ENCODE measurements around the gene WASF3.
A peak's percentile ranks its signal among the peaks of the same experiment; 100 is the strongest.
"Not testable (repeated sequence)": the region's sequence is repeated elsewhere in the genome, so short reads cannot be mapped to it uniquely, and the experiment has no call there.

Gene WASF3

DNA sequence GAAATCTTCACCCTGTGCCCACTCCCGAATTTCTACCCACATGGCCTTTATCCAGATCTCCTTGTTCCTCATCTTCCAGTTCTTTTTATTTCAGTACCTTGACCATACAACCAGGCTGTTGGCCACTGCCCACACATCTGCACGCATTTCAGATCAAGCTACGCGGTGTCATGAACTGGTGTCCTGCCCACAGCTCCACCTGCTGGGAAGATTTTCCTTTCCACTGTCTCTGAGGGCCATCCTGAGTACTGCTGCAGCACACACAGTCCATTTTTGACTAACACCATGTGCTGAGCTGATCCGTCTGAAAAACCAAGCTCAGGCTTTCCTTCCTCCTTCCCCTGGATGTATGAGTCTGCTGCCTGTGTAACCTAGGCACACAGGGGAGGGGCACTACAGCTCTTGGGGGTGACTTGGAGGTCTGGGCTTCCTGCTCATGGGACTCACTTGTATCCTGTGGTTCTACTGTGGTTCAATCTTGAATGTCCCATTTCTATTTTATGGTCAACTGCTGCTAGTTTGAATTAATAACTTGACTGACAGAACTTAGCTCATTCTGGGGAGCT, 71.9 kb downstream of the WASF3 start:
- no peak for DNase-seq (ENCODE audit: low spot score)

DNA sequence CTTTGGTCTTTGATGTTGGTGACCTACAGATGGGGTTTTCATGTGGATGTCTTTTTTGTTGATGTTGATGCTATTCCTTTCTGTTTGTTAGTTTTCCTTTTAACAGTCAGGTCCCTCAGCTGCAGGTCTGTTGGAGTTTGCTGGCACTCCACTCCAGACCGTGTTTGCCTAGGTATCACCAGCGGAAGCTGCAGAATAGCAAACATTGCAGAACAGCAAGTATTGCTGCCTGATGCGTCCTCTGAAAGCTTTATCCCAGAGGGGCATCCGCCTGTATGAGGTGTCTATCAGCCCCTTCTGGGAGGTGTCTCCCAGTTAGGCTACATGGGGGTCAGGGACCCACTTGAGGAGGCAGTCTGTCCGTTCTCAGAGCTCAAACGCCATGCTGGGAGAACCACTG, 78.2 kb downstream of the WASF3 start:
- not testable (repeated sequence) for DNase-seq (ENCODE audit: low spot score)

DNA sequence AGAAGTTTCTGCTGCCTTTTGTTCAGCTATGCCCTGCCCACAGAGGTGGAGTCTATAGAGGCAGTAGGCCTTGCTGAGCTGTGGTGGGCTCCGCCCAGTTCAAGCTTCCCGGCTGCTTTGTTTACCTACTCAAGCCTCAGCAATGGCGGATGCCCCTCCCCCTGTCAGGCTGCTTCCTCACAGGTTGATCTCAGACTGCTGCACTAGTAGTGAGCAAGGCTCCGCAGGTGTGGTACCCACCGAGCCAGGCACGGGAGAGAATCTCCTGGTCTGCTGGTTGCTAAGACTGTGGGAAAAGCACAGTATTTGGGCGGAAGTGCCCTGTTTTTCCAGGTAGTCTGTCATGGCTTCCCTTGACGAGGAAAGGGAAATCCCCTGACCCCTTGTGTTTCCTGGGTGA, 78.6 kb downstream of the WASF3 start:
- DNase-seq (ENCODE audit: low spot score), result not testable (repeated sequence)

DNA sequence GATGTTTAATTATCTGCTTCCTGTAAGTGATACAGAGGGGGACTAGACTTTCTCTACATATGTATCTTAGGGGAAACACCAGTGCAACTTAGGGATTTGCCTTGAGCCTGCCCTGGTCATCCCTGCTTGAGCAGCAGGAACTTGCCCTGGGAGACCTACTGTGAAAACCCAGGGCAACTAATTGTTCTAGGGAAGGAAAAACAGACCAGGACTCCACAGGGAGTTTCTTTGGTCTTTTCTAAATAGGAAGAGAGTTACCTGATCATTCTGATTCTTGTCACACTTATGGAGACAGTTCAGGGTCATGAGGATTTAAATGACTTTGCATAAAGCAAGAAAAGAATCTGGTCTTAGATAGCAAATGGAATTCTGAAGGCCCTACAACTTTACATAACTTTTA, 89.1 kb downstream of the WASF3 start:
- DNase-seq (ENCODE audit: low spot score), result no peak

GRCh38 chr13:26651234-26651633, 93.8 kb downstream of the WASF3 start:
- DNase-seq (ENCODE audit: low spot score), result no peak

- DNase-seq (ENCODE audit: low spot score), result no peak
These were observed 95.8 kb downstream of the WASF3 start for GRCh38 chr13:26653310-26653709.

DNA sequence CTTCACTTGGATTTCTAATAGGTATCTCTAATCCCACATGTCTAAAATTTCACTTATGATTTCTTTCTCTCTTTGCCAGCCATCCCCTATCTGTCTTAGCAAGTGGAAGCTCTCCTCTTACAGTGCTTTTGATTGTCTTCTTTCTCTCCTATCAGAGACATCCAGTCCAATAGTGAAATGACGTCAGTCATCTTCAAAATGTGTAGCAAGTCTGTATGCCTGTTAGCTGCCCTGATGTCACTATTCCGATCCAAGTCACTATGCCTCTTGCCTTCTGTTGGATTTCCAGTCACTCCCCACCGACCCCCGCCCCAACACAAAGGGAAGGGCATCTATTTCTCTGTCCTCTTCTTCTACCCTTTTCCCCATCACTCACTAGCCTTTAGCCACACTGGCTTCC, 96.4 kb downstream of the WASF3 start:
- no peak for DNase-seq (ENCODE audit: low spot score)

DNA sequence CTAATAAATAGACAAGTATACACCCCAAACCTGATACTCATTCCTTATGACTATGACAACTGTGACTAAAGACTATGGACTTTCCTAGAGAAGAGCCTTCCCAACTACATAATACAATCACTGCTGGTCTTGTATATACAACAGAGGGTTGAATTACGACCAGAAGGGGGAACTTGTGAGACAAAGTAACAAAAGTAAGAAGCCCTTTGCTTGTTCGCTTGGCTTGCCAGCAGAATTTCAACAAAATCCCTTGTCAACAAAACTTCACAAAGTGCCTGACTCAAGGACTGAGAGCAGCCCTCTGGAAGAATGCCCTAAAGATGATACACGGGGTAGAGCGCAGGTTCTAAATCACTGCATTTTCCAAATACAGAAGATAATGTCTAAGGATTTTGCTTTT, 99.4 kb downstream of the WASF3 start:
- DNase-seq (ENCODE audit: low spot score), result no peak

DNA sequence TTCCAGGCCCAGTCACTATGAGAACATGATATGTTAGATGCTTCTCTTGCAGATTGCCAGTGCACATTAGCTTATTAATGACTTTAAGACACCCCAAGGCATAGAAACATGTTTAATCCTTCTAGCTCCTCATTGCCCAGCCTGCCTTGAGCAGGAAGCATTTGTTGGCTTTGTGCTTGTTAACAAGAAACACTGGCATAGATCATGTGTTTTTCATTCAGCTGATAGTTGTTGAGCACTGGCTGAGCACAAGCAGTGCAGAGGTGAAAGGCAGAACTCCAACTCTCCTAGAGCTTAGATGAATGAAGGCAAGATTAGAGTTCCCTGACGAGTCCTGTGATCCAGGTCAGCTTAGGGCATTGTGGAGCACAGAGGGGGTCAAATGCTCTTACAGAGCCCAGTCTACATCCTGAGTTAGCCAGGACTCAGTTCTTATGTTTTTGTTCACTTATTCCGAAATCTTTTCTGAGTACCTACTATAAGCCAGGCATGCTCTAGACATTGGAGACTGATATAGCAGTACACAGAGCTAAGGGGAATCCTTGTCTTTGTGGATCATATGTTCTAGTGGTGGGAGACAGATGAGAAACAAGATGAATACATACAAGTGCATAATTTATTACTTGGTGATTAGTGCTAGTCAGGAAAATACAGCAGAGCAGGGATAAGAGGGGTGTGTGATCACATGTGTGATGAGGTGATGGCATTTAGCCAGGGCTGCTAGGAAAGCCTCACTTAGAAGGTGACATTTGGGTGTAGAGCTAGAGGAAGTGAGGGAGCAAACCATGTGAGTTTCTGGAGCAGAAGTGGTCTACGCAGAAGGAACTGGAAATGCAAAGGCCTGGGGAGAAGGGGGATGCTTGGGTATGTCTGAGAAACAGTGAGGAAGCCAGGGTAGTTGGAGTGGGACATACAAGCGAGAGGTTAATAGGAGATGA, 101.2 kb downstream of the WASF3 start:
- DNase-seq (ENCODE audit: low spot score), result peak; percentile 53

DNA sequence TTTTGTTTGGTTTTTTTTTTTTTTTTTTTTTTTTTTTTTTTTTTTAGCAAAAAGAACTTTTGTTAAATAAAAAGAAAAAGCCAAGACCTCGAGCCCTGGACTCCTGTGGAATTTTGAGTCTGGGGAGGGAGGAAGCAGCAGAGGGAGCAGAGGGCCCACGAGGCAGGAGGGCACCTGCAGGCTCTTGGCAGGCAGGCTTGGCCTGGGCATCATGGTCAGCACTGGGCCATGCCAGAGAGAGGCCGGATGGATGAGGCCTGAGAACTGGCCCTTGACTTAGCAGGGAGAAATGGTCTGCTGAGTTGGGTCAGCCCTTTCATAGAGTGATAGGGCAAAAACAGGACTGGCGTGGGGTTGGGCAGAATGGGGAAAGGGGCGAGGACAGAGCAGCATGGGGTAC, 102.7 kb downstream of the WASF3 start:
- DNase-seq (ENCODE audit: low spot score), result no peak

GRCh38 chr13:26660766-26661165, 103.3 kb downstream of the WASF3 start:
- no peak for DNase-seq (ENCODE audit: low spot score)

GRCh38 chr13:26663791-26664190, 106.3 kb downstream of the WASF3 start:
- DNase-seq (ENCODE audit: low spot score), result no peak

- no peak for DNase-seq (ENCODE audit: low spot score)
These were observed 106.8 kb downstream of the WASF3 start for GRCh38 chr13:26664286-26664685.

GRCh38 chr13:26664876-26665275, 107.4 kb downstream of the WASF3 start:
- DNase-seq (ENCODE audit: low spot score), result no peak

DNA sequence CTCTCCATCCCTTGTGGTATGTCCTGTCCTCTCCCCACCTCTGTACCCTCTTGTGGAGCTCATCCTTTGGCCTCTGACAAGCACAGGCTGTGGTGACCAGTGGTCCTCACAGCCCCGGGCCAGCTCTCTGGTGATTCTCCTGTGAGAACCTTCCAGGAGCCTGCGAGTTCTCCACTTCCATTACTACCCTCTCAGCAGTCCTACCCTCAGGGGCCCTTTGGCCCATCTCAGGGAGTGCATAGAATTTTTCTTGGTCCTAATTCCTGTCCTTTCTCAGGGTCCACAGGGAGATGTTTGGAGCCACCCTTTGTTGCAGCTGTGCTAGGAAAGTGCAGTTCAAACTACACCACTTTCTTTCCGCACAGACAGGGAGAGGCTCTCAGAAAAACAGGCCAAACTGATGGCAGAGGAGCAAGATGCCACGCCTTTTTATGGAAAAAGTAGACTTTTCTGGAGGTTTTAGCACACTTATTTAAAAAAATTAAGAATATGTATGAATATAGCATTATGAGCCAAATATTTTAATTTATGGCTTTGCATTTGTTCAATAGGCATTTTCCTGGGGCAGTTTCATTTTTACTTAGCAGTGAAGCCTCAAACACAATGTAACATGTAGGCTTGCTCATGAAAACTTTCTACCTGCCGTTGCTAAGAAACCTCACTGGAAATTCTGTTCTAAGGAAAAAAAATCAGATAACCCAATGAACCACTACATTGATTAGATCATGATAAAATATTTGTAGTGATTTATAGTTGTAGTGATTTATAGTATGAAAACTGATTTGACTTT, 111.1 kb downstream of the WASF3 start:
- no peak for DNase-seq (ENCODE audit: low spot score)

- DNase-seq (ENCODE audit: low spot score), result no peak
These were observed 116.4 kb downstream of the WASF3 start for GRCh38 chr13:26673890-26674289.

GRCh38 chr13:26677156-26677555, 119.7 kb downstream of the WASF3 start:
- no peak for DNase-seq (ENCODE audit: low spot score)

DNA sequence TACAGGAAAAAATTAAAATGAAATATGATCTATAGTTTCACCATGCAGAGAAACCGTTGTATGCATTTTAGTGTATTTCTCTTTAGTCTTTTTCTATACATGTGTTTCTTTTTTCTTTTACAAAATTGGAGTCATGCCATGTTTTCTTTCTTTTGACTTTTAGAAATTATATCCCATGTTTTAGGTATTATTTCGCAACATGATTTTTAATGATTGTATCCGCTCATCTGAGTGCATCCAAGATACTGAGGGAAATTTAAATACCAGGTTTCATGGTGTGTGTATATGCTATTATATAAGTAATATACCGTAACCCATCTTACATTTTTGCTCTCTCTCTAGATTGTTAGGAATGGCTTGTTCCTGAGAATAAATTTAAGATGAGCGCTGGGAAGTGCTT, 120.8 kb downstream of the WASF3 start:
- no peak for DNase-seq (ENCODE audit: low spot score)

DNA sequence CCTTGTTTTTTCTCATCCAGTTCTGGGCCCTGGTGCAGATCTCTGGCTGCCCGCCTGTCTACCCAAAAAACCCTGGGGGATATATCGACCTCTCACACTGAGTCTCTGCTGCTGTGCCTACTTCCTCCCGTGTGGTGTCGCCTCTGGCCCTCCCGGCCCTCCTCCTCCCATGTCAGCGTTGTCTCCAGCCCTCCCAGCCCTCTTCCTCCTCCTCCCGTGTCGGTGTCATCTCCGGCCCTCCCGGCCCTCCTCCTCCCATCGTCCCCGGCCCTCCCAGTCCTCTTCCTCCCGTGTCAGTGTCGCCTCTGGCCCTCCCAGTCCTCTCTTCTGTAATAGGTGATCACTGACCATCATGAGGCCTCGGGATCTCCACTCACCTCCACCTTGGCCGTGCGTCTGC, 121.3 kb downstream of the WASF3 start:
- DNase-seq (ENCODE audit: low spot score), result no peak

DNA sequence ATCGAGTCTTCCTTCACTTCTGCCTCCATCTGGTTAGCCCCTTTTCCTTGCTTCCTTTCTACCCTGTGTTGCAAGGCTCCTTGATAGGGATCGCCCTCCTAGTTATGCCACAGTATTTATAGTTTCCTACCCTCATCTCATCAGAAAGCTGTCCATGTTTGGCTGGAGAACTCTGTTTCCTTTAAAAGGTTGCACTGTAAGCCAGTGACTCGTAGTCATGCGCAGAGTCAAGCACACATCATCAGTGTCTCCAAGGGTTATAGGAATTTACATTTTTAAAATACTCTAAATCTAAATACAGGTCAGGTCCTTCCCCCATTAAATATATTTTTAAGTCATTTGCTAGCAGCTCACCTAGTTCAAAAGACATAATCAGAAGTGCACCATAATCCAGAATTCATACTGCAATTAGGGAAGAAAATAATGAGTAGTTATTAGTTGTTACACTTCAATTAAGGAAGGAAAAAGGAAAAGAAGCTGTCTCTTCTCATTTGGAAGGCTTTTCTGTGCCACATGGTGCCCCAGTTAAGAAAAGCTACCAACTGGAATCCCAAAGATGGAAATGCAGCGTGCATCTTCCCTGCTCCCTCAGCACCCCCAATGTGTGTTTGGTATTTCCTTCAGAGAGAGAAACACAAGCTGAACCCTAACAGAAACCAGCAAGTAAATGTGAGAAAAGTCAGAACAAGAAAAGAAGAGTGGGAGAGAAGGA, 122.1 kb downstream of the WASF3 start:
- DNase-seq (ENCODE audit: low spot score), result no peak

DNA sequence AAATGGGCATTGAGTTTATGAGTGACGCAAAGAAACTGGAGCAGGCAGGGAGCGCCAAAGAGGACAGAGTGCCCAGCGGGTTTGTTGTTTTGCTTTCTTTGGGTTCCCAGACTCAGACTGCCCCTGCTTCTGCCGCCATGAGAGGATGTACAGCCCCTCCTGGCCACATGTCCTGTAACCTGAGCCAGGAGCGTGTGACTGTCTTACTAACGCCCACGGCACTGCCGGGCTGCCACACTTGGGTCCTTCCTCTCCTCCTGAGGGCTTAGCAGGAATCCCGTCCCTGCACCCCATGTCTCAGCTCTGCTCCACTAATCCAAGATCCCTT, 122.6 kb downstream of the WASF3 start:
- DNase-seq (ENCODE audit: low spot score), result no peak

DNA sequence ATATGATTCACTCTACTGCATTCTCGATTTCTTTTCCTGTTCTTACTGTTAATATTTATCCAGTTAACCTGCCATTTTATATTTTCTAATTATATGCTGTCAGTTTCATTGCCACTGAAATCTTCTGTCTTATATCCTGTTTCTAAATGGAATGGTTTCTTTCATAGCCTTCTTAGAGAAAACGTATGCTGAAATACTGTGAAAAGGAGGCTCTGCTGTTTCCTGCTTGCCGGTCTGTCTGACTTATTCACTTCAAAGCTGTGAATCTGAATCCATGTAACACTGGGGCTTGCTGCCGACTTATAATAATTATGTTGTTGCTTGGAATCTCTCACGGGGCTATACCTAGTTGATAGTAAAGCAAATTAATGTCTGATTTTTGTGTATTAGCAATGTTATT, 123.1 kb downstream of the WASF3 start:
- no peak for DNase-seq (ENCODE audit: low spot score)

All from ecto neural progenitor cell (in vitro differentiated cells).